Cardiac ventricle fibroblast (primary cell): ENCODE measurements around the gene SAFB. TPM values are rescaled to one million over a fixed set of nuclear protein-coding genes. Genes with fewer than 3 reads are reported as not detected.

Source experiments
- total RNA-seq: library from RNA; depleted of rRNA; stranded (reverse); fragments of >200 nt; gene quantifications from 2 replicates; pipeline ENCODE4 v1.2.3, GENCODE V29; 2015

The SAFB gene
- 36.5 and 41.9 TPM in 2 replicates for total RNA-seq

GRCh38 chr19:5622465-5623396 lies at the start of gene SAFB, which contains the start of gene SAFB2:
Gene SAFB, plus strand, starts transcription at chr19:5623083. Its CDS starts 123 bp downstream, at chr19:5623206.
Gene SAFB2, minus strand, starts transcription at chr19:5622776. Its CDS starts 61 bp downstream, at chr19:5622715.

GRCh38 chr19:5680437-5681368 lies 57.8 kb downstream of the SAFB start, which contains the start of the genes HSD11B1L and MICOS13:
Gene HSD11B1L, plus strand, starts transcription at chr19:5681027. Its CDS starts 3,806 bp downstream, at chr19:5684833.
Gene MICOS13, minus strand, starts transcription at chr19:5680516. Its CDS starts 30 bp downstream, at chr19:5680486.

GRCh38 chr19:5690125-5690954 lies 67.5 kb downstream of the SAFB start, which contains the start of gene RPL36:
Gene RPL36, plus strand, starts transcription at chr19:5690295. Its CDS starts 213 bp downstream, at chr19:5690508.

Other genes with a start within 250 kb of the SAFB start
- gene ZNRF4, start 167.7 kb upstream of the SAFB start, total RNA-seq, result not detected in 2 replicates
- gene TINCR, start 55.1 kb upstream of the SAFB start, total RNA-seq, result not detected in 2 replicates
- 16.4 and 19.1 TPM in 2 replicates for gene SAFB2, start 307 bp upstream of the SAFB start, total RNA-seq
- 59.8 and 64.2 TPM in 2 replicates for gene MICOS13, start 57.4 kb downstream of the SAFB start, total RNA-seq
- gene HSD11B1L, start 57.9 kb downstream of the SAFB start, total RNA-seq, result 10.9 and 16.2 TPM in 2 replicates
- 1,291 and 1,389 TPM in 2 replicates for gene RPL36, start 67.2 kb downstream of the SAFB start, total RNA-seq
- gene LONP1, start 97.1 kb downstream of the SAFB start, total RNA-seq, result 41.5 and 78.2 TPM in 2 replicates
- gene CATSPERD, start 97.6 kb downstream of the SAFB start, total RNA-seq, result not detected in 2 replicates
- gene PRR22, start 161.7 kb downstream of the SAFB start, total RNA-seq, result 0.37 and 0.98 TPM in 2 replicates
- gene DUS3L, start 168.1 kb downstream of the SAFB start, total RNA-seq, result 19.7 and 24.7 TPM in 2 replicates
- gene NRTN, start 182.0 kb downstream of the SAFB start, total RNA-seq, result not detected in 2 replicates
- gene FUT6, start 216.6 kb downstream of the SAFB start, total RNA-seq, result not detected in 2 replicates
- gene FUT3, start 228.4 kb downstream of the SAFB start, total RNA-seq, result not detected in 2 replicates
- not detected in 2 replicates for gene FUT5, start 247.5 kb downstream of the SAFB start, total RNA-seq